GM23338 (cell line): ENCODE results near the gene GRK5. TPM values are rescaled to one million over a fixed set of nuclear protein-coding genes. Genes with fewer than 3 reads are reported as not detected.

Experiments
- ATAC-seq: fragments of 200-7000 bp; cut with Tn5 transposase; 3 replicates; pipeline ENCODE4 v1.9.1; 2020
- DNase-seq: peaks from one replicate; pipeline ENCODE4 v3.0.0-alpha.2; 2015; ENCODE audit warnings: low spot score
- H2AFZ ChIP-seq: fragments of 200-600 bp; sonication (generic); 2 replicates; pipeline ENCODE4 v1.8.0; 2016; ENCODE audit warnings: antibody characterized with exemption, mild to moderate bottlenecking, moderate library complexity
- H3F3A ChIP-seq: fragments of 200-600 bp; sonication (generic); replicated peaks from 2 replicates; pipeline ENCODE4 v1.8.0; 2017; ENCODE audit warnings: antibody characterized with exemption, mixed run types, low read depth
- H3K27ac ChIP-seq: fragments of 200-600 bp; sonication (generic); 2 replicates; pipeline ENCODE4 v1.6.1; 2016; ENCODE audit warnings: low read depth
- H3K27me3 ChIP-seq: fragments of 200-600 bp; sonication (generic); 2 replicates; pipeline ENCODE4 v1.8.0; 2016; ENCODE audit warnings: mild to moderate bottlenecking, mixed run types, moderate library complexity; ENCODE audit not compliant: insufficient read depth
- H3K36me3 ChIP-seq: fragments of 200-600 bp; sonication (generic); 2 replicates; pipeline ENCODE4 v1.8.0; 2016; ENCODE audit warnings: mild to moderate bottlenecking; ENCODE audit not compliant: insufficient read depth
- H3K4me1 ChIP-seq: fragments of 200-600 bp; sonication (generic); 2 replicates; pipeline ENCODE4 v1.8.0; 2016; ENCODE audit warnings: mild to moderate bottlenecking, moderate library complexity; ENCODE audit not compliant: insufficient read depth
- H3K4me2 ChIP-seq: fragments of 200-600 bp; sonication (generic); 2 replicates; pipeline ENCODE4 v1.7.1; 2017; ENCODE audit warnings: mixed run types
- H3K4me3 ChIP-seq: fragments of 200-600 bp; sonication (generic); 2 replicates; pipeline ENCODE4 v1.6.1; 2016; ENCODE audit warnings: mixed run types
- H3K79me2 ChIP-seq: fragments of 200-600 bp; sonication (generic); replicated peaks from 2 replicates; pipeline ENCODE4 v1.8.0; 2017; ENCODE audit warnings: mild to moderate bottlenecking; ENCODE audit not compliant: insufficient read depth
- H3K9me2 ChIP-seq: fragments of 200-600 bp; sonication (generic); 2 replicates; pipeline ENCODE4 v1.8.0; 2017; ENCODE audit not compliant: insufficient read depth
- H4K20me1 ChIP-seq: fragments of 200-600 bp; sonication (generic); replicated peaks from 2 replicates; pipeline ENCODE4 v1.8.0; 2017; ENCODE audit warnings: mild to moderate bottlenecking; ENCODE audit not compliant: insufficient read depth
- H3K27ac Mint-ChIP-seq: 2 replicates; pipeline ENCODE4 v1.8.0; 2020; ENCODE audit warnings: inconsistent platforms, mild to moderate bottlenecking, moderate library complexity, mixed read lengths
- H3K27me3 Mint-ChIP-seq: 3 replicates; pipeline ENCODE4 v1.8.0; 2022; ENCODE audit warnings: low read depth, mild to moderate bottlenecking, moderate library complexity, mixed read lengths, inconsistent platforms; ENCODE audit not compliant: insufficient read depth, poor library complexity
- H3K36me3 Mint-ChIP-seq: 3 replicates; pipeline ENCODE4 v1.8.0; 2021; ENCODE audit warnings: low read depth, mild to moderate bottlenecking, inconsistent platforms, moderate library complexity, mixed read lengths
- H3K4me1 Mint-ChIP-seq: 3 replicates; pipeline ENCODE4 v1.8.0; 2020; ENCODE audit warnings: mild to moderate bottlenecking, inconsistent platforms, mixed read lengths
- H3K4me3 Mint-ChIP-seq: 3 replicates; pipeline ENCODE4 v1.8.0; 2021; ENCODE audit warnings: moderate library complexity, mild to moderate bottlenecking, inconsistent platforms, mixed read lengths
- H3K9me3 Mint-ChIP-seq: 3 replicates; pipeline ENCODE4 v1.8.0; 2020; ENCODE audit warnings: moderate library complexity, mild to moderate bottlenecking, inconsistent platforms, mixed read lengths
- CREB1 ChIP-seq: fragments of 250-450 bp; sonication (Bioruptor Pico); IDR thresholded peaks from 2 replicates; pipeline ENCODE4 v1.5.0; 2020; ENCODE audit warnings: low read depth, mild to moderate bottlenecking, moderate library complexity
- EZH2 ChIP-seq: fragments of 200-600 bp; sonication (generic); IDR thresholded peaks from one replicate; pipeline ENCODE4 v1.8.0; 2017; ENCODE audit warnings: antibody characterized with exemption, mild to moderate bottlenecking, low read depth; ENCODE audit not compliant: unreplicated experiment
- EZH2phosphoT487 ChIP-seq: fragments of 200-600 bp; sonication (generic); IDR thresholded peaks from one replicate; pipeline ENCODE4 v1.8.1; 2018; ENCODE audit warnings: antibody characterized with exemption; ENCODE audit not compliant: unreplicated experiment
- JUNB ChIP-seq: IDR thresholded peaks from one replicate; pipeline ENCODE4 v1.6.1; 2016; ENCODE audit warnings: antibody characterized with exemption; ENCODE audit not compliant: unreplicated experiment
- NANOG ChIP-seq: IDR thresholded peaks from 2 replicates; pipeline ENCODE4 v1.6.1; 2016; ENCODE audit warnings: antibody characterized with exemption, borderline replicate concordance
- POLR2AphosphoS5 ChIP-seq: IDR thresholded peaks from 2 replicates; pipeline ENCODE4 v1.6.1; 2016; ENCODE audit warnings: antibody characterized with exemption, low read depth
- STAT1 ChIP-seq: IDR thresholded peaks from one replicate; pipeline ENCODE4 v1.6.1; 2016; ENCODE audit warnings: antibody characterized with exemption; ENCODE audit not compliant: unreplicated experiment
- ZNF114 ChIP-seq: fragments of 250-450 bp; sonication (Bioruptor Pico); IDR thresholded peaks from 2 replicates; pipeline ENCODE4 v1.5.0; 2020; ENCODE audit warnings: mild to moderate bottlenecking, moderate library complexity
- ZNF331 ChIP-seq: fragments of 250-450 bp; sonication (Bioruptor Pico); IDR thresholded peaks from 2 replicates; pipeline ENCODE4 v1.5.0; 2020; ENCODE audit warnings: low read depth, mild to moderate bottlenecking, moderate library complexity
- polyA plus RNA-seq: library from polyadenylated mRNA; unstranded; fragments of >200 nt; fragmentation: Nextera tagmentation; extraction: Ambion mirVana; gene quantifications from 2 replicates; pipeline ENCODE4 v1.2.1, GENCODE V29; 2016
- total RNA-seq: library from RNA; depleted of rRNA; stranded (reverse); fragments of >200 nt; shearing (Covaris generic); gene quantifications from 2 replicates; pipeline ENCODE4 v1.2.3, GENCODE V29; 2014
- TF ChIP-seq, protein P1 (sequence below): IDR thresholded peaks from one replicate; pipeline ENCODE4 v1.6.1; 2018; ENCODE audit warnings: antibody characterized with exemption; ENCODE audit not compliant: unreplicated experiment
- TF ChIP-seq, protein P2 (sequence below), 2 experiments: fragments of 200-600 bp in 1 of 2; sonication (generic) in 1 of 2; conservative IDR thresholded peaks; 2 replicates each; pipeline versions ENCODE4 v1.5.1 to v1.6.1; 2016 to 2017; ENCODE audit warnings: antibody characterized with exemption in 2 of 2, low read depth in 2 of 2, mild to moderate bottlenecking in 2 of 2, moderate library complexity in 1 of 2
- TF ChIP-seq, protein P3 (sequence below): IDR thresholded peaks from 2 replicates; pipeline ENCODE4 v1.6.1; 2016; ENCODE audit warnings: antibody characterized with exemption

The GRK5 gene
- total and polyA plus RNA-seq, 2 experiments from 2014 or later, result 0.53 to 2.0 TPM

DNA sequence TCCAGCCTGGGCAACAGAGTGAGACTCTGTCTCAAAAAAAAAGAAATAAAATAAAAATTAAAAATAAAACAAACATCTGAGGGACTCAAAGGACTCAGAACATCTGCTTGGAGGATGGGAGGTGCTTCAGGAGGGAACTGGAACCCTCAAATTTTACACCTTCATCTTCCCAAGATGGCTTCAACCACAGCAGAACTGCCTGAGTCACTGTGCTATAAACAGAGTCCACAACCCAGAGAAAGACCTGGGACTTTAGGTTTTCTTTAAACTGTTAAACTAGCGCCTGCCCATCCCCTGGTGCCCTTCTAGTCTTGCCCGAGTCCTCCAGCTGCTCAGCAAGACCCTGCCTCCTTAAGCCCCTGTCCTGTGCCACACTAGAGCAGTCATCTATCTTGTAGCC lies 294.3 kb downstream of the GRK5 start:
- Histone ChIP-seq H3K4me1 (no peaks in the 10 kb centered on the region), H3K36me3 (no peaks in the 10 kb centered on the region), H3K4me3 (no peak overlapping the region), H3K4me2 (no peak overlapping the region), H3K79me2 (no peaks in the 10 kb centered on the region), H2AFZ (no peak overlapping the region), H3K9me2 (no peaks in the 10 kb centered on the region), H3K27ac (no peak overlapping the region), H4K20me1 (no peaks in the 10 kb centered on the region), H3K27me3 (no peaks in the 10 kb centered on the region), H3F3A (no peaks in the 10 kb centered on the region)
- Mint-ChIP-seq H3K36me3 (no peaks in the 10 kb centered on the region), H3K4me1 (peaks cover 4% of the 10 kb centered on the region; the same call in 2 of the 3 replicates), H3K9me3 (no peaks in the 10 kb centered on the region), H3K27ac (no peak overlapping the region), H3K27me3 (peaks cover 6% of the 10 kb centered on the region), H3K4me3 (no peak overlapping the region)
- no peak for ATAC-seq
- no peak for DNase-seq
- TF ChIP-seq STAT1 (no peak), ZNF114 (CRISPR knock-in tag) (no peak), EZH2 (no peak), JUNB (no peak), EZH2phosphoT487 (no peak), NANOG (no peak), CREB1 (CRISPR knock-in tag) (no peak), ZNF331 (CRISPR knock-in tag) (no peak), POLR2AphosphoS5 (no peak)
- TF ChIP-seq, protein P1, sequence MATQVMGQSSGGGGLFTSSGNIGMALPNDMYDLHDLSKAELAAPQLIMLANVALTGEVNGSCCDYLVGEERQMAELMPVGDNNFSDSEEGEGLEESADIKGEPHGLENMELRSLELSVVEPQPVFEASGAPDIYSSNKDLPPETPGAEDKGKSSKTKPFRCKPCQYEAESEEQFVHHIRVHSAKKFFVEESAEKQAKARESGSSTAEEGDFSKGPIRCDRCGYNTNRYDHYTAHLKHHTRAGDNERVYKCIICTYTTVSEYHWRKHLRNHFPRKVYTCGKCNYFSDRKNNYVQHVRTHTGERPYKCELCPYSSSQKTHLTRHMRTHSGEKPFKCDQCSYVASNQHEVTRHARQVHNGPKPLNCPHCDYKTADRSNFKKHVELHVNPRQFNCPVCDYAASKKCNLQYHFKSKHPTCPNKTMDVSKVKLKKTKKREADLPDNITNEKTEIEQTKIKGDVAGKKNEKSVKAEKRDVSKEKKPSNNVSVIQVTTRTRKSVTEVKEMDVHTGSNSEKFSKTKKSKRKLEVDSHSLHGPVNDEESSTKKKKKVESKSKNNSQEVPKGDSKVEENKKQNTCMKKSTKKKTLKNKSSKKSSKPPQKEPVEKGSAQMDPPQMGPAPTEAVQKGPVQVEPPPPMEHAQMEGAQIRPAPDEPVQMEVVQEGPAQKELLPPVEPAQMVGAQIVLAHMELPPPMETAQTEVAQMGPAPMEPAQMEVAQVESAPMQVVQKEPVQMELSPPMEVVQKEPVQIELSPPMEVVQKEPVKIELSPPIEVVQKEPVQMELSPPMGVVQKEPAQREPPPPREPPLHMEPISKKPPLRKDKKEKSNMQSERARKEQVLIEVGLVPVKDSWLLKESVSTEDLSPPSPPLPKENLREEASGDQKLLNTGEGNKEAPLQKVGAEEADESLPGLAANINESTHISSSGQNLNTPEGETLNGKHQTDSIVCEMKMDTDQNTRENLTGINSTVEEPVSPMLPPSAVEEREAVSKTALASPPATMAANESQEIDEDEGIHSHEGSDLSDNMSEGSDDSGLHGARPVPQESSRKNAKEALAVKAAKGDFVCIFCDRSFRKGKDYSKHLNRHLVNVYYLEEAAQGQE, result no peak
- TF ChIP-seq, protein P2, sequence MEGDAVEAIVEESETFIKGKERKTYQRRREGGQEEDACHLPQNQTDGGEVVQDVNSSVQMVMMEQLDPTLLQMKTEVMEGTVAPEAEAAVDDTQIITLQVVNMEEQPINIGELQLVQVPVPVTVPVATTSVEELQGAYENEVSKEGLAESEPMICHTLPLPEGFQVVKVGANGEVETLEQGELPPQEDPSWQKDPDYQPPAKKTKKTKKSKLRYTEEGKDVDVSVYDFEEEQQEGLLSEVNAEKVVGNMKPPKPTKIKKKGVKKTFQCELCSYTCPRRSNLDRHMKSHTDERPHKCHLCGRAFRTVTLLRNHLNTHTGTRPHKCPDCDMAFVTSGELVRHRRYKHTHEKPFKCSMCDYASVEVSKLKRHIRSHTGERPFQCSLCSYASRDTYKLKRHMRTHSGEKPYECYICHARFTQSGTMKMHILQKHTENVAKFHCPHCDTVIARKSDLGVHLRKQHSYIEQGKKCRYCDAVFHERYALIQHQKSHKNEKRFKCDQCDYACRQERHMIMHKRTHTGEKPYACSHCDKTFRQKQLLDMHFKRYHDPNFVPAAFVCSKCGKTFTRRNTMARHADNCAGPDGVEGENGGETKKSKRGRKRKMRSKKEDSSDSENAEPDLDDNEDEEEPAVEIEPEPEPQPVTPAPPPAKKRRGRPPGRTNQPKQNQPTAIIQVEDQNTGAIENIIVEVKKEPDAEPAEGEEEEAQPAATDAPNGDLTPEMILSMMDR (conservative IDR thresholded peaks at IDR 0.05; ENCODE audit: low read depth in 2 of 2), result no peak
- TF ChIP-seq, protein P3, sequence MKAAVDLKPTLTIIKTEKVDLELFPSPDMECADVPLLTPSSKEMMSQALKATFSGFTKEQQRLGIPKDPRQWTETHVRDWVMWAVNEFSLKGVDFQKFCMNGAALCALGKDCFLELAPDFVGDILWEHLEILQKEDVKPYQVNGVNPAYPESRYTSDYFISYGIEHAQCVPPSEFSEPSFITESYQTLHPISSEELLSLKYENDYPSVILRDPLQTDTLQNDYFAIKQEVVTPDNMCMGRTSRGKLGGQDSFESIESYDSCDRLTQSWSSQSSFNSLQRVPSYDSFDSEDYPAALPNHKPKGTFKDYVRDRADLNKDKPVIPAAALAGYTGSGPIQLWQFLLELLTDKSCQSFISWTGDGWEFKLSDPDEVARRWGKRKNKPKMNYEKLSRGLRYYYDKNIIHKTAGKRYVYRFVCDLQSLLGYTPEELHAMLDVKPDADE, result no peak
